HepG2 (cell line): ENCODE data around the gene AAR2. TPM values are rescaled to one million over a fixed set of nuclear protein-coding genes. Genes with fewer than 3 reads are reported as not detected.
A peak's percentile ranks its signal among the peaks of the same experiment; 100 is the strongest.

Experiments
- ATF5 ChIP-seq: sonication (generic); formaldehyde crosslinking; IDR thresholded peaks from 2 replicates; pipeline ENCODE4 v1.4.0; 2020; ENCODE audit warnings: mild to moderate bottlenecking, low read depth, missing genetic modification reagents
- ATRX ChIP-seq: sonication (generic); formaldehyde crosslinking; IDR thresholded peaks from 2 replicates; pipeline ENCODE4 v1.4.0; 2020; ENCODE audit warnings: missing genetic modification reagents, borderline replicate concordance
- BHLHE40 ChIP-seq: IDR thresholded peaks from 2 replicates; pipeline ENCODE4 v1.6.1; 2011; ENCODE audit warnings: low read length, improper control_type of control experiment
- CHD4 ChIP-seq: fragments of 200-600 bp; sonication (generic); IDR thresholded peaks from 2 replicates; pipeline ENCODE4 v1.7.0; 2017; ENCODE audit warnings: mild to moderate bottlenecking, low read length, borderline replicate concordance
- FLYWCH1 ChIP-seq: sonication (generic); formaldehyde crosslinking; IDR thresholded peaks from 2 replicates; pipeline ENCODE4 v1.8.1; 2023; ENCODE audit warnings: mild to moderate bottlenecking, missing genetic modification reagents
- FOXO1 ChIP-seq: sonication (generic); formaldehyde crosslinking; IDR thresholded peaks from 2 replicates; pipeline ENCODE4 v1.4.0; 2020; ENCODE audit warnings: missing genetic modification reagents
- HNRNPUL1 ChIP-seq: fragments of 200-400 bp; formaldehyde crosslinking; IDR thresholded peaks from 2 replicates; pipeline ENCODE4 v1.6.1; 2017; ENCODE audit warnings: low read depth, mild to moderate bottlenecking, low read length, moderate library complexity
- MEIS2 ChIP-seq: sonication (generic); formaldehyde crosslinking; IDR thresholded peaks from 2 replicates; pipeline ENCODE4 v1.9.0; 2021; ENCODE audit warnings: mild to moderate bottlenecking, missing genetic modification reagents
- NKX3-1 ChIP-seq: sonication (generic); formaldehyde crosslinking; IDR thresholded peaks from 2 replicates; pipeline ENCODE4 v1.5.0; 2020; ENCODE audit warnings: missing genetic modification reagents
- PHF20 ChIP-seq: sonication (generic); formaldehyde crosslinking; IDR thresholded peaks from 2 replicates; pipeline ENCODE4 v1.5.0; 2020; ENCODE audit warnings: mild to moderate bottlenecking, missing genetic modification reagents
- RXRB ChIP-seq: IDR thresholded peaks from 2 replicates; pipeline ENCODE4 v1.6.1; 2016; ENCODE audit warnings: borderline replicate concordance, missing genetic modification reagents, missing compliant biosample characterization
- SP140L ChIP-seq: sonication (generic); formaldehyde crosslinking; IDR thresholded peaks from 2 replicates; pipeline ENCODE4 v1.4.0; 2020; ENCODE audit warnings: missing genetic modification reagents, borderline replicate concordance
- TBL1XR1 ChIP-seq: fragments of 150-350 bp; IDR thresholded peaks from 2 replicates; pipeline ENCODE4 v1.6.1; 2014; ENCODE audit warnings: borderline replicate concordance, low read length; ENCODE audit not compliant: partially characterized antibody
- TOE1 ChIP-seq: sonication (generic); formaldehyde crosslinking; IDR thresholded peaks from 2 replicates; pipeline ENCODE4 v1.4.0; 2020; ENCODE audit warnings: mild to moderate bottlenecking, missing genetic modification reagents
- ZBTB8A ChIP-seq: sonication (generic); formaldehyde crosslinking; IDR thresholded peaks from 2 replicates; pipeline ENCODE4 v1.4.0; 2020; ENCODE audit warnings: mild to moderate bottlenecking, low read depth, missing genetic modification reagents, borderline replicate concordance
- ZNF121 ChIP-seq: sonication (generic); formaldehyde crosslinking; IDR thresholded peaks from 2 replicates; pipeline ENCODE4 v1.5.0; 2020; ENCODE audit warnings: mild to moderate bottlenecking, missing genetic modification reagents
- ZNF318 ChIP-seq: sonication (generic); formaldehyde crosslinking; IDR thresholded peaks from 2 replicates; pipeline ENCODE4 v1.4.0; 2020; ENCODE audit warnings: mild to moderate bottlenecking, missing genetic modification reagents
- ZNF362 ChIP-seq: sonication (generic); formaldehyde crosslinking; IDR thresholded peaks from 2 replicates; pipeline ENCODE4 v1.4.0; 2020; ENCODE audit warnings: missing genetic modification reagents, mild to moderate bottlenecking, borderline replicate concordance
- ZNF550 ChIP-seq: sonication (generic); formaldehyde crosslinking; IDR thresholded peaks from 2 replicates; pipeline ENCODE4 v1.4.0; 2020; ENCODE audit warnings: mild to moderate bottlenecking, missing genetic modification reagents, borderline replicate concordance
- ZNF570 ChIP-seq: sonication (generic); formaldehyde crosslinking; IDR thresholded peaks from 2 replicates; pipeline ENCODE4 v1.4.0; 2020; ENCODE audit warnings: mild to moderate bottlenecking, missing genetic modification reagents, borderline replicate concordance
- ZNF614 ChIP-seq: IDR thresholded peaks from 2 replicates; pipeline ENCODE4 v1.6.1; 2018; ENCODE audit warnings: missing biosample characterization, missing genetic modification reagents, inconsistent platforms, borderline replicate concordance
- polyA plus RNA-seq, 8 experiments: library from polyadenylated mRNA; depleted of rRNA in 3 of 8; stranded (reverse) in 7 of 8; unstranded in 1 of 8; fragments of >200 nt; fragmentation: Illumina TruSeq in 4 of 8; extraction: Trizol in 4 of 8; gene quantifications; 2 replicates each; pipeline versions ENCODE4 v1.2.1 to v1.2.3, GENCODE V29; 2011 to 2016; ENCODE audit warnings: low read depth in 4 of 8, missing spikeins in 1 of 8, mixed read lengths in 1 of 8; ENCODE audit not compliant: insufficient read depth in 1 of 8
- total RNA-seq, 5 experiments: library from RNA; depleted of rRNA; stranded (reverse); fragments of >200 nt; fragmentation: Illumina TruSeq; extraction: Trizol; gene quantifications; 2 replicates each; pipeline ENCODE4 v1.2.3, GENCODE V29; 2016; ENCODE audit warnings: low read depth in 1 of 5

Gene AAR2
- total and polyA plus RNA-seq, 2 of the 13 experiments (the other 11 are each of a cell fraction or from before 2014, with no cell fraction given): 45.2 to 46.2 TPM

GRCh38 chr20:36273414-36274180 lies 37.3 kb downstream of the AAR2 start (continued):
- TF ChIP-seq ZNF570 (CRISPR knock-in tag) (no peak), FOXO1 (CRISPR knock-in tag) (no peak), HNRNPUL1 (no peak), SP140L (CRISPR knock-in tag) (no peak), TOE1 (CRISPR knock-in tag) (no peak), FLYWCH1 (no peak), ZNF121 (CRISPR knock-in tag) (no peak), ZNF614 (CRISPR knock-in tag) (peak; percentile 45; the same call in 1 of the 2 replicates), RXRB (CRISPR knock-in tag) (no peak), ZNF318 (no peak), ZNF550 (no peak), ZBTB8A (CRISPR knock-in tag) (no peak), PHF20 (CRISPR knock-in tag) (no peak), ZNF362 (CRISPR knock-in tag) (no peak), MEIS2 (CRISPR knock-in tag) (no peak), CHD4 (no peak), BHLHE40 (no peak), NKX3-1 (no peak), ATF5 (peak; percentile 33; the same call in 1 of the 2 replicates), ATRX (CRISPR knock-in tag) (no peak), TBL1XR1 (peak; percentile 5)
